Fibroblast of lung (primary cell): ENCODE measurements around the gene ANO4. TPM values are rescaled to one million over a fixed set of nuclear protein-coding genes. Genes with fewer than 3 reads are reported as not detected.
A peak's percentile ranks its signal among the peaks of the same experiment; 100 is the strongest.

Experiments used
- DNase-seq, 2 donors: peaks; one replicate each; pipeline versions ENCODE4 v3.0.0 to v3.0.0-alpha.2; 2010; ENCODE audit warnings: low read depth in 2 of 2
- H2AFZ ChIP-seq: 2 replicates; pipeline ENCODE4 v1.5.1; 2012; ENCODE audit warnings: low read length, control low read depth, inconsistent platforms
- H3K27ac ChIP-seq: 2 replicates; pipeline ENCODE4 v1.5.1; 2011; ENCODE audit warnings: low read length, control low read depth; ENCODE audit not compliant: insufficient read depth
- H3K27me3 ChIP-seq: 2 replicates; pipeline ENCODE4 v1.5.1; 2011; ENCODE audit warnings: mild to moderate bottlenecking, low read length; ENCODE audit not compliant: control insufficient read depth, insufficient read depth
- H3K36me3 ChIP-seq: 2 replicates; pipeline ENCODE4 v1.5.1; 2011; ENCODE audit warnings: low read length; ENCODE audit not compliant: control insufficient read depth, insufficient read depth
- H3K4me1 ChIP-seq: 2 replicates; pipeline ENCODE4 v1.5.1; 2011; ENCODE audit warnings: low read length; ENCODE audit not compliant: control insufficient read depth, insufficient read depth; ENCODE audit errors: extremely low read depth
- H3K4me2 ChIP-seq: 2 replicates; pipeline ENCODE4 v1.5.1; 2011; ENCODE audit warnings: low read length, control low read depth; ENCODE audit not compliant: insufficient read depth; ENCODE audit errors: extremely low read depth
- H3K4me3 ChIP-seq, 4 experiments: fragments of 200-600 bp in 1 of 4; sonication (generic) in 1 of 4; replicated peaks in 1 of 4; 2 replicates each; pipeline ENCODE4 v1.5.1; 2011 to 2016; ENCODE audit warnings: low read length in 4 of 4, low read depth in 3 of 4, mild to moderate bottlenecking in 3 of 4, control low read depth in 2 of 4, inconsistent platforms in 1 of 4, mixed read lengths in 1 of 4; ENCODE audit not compliant: insufficient read depth in 1 of 4; ENCODE audit errors: control extremely low read depth in 1 of 4
- H3K79me2 ChIP-seq: 2 replicates; pipeline ENCODE4 v1.5.1; 2012; ENCODE audit warnings: mild to moderate bottlenecking, low read length, inconsistent platforms; ENCODE audit not compliant: control insufficient read depth, insufficient read depth
- H3K9ac ChIP-seq: 2 replicates; pipeline ENCODE4 v1.5.1; 2011; ENCODE audit warnings: mild to moderate bottlenecking, low read length, control low read depth; ENCODE audit not compliant: insufficient read depth
- H3K9me3 ChIP-seq: 2 replicates; pipeline ENCODE4 v1.5.1; 2012; ENCODE audit warnings: low read depth, low read length; ENCODE audit not compliant: control insufficient read depth, insufficient read depth
- H4K20me1 ChIP-seq: 2 replicates; pipeline ENCODE4 v1.5.1; 2011; ENCODE audit warnings: low read length; ENCODE audit not compliant: control insufficient read depth, insufficient read depth; ENCODE audit errors: extremely low read depth
- EZH2 ChIP-seq: IDR thresholded peaks from 2 replicates; pipeline ENCODE4 v1.5.1; 2012; ENCODE audit warnings: low read length, control low read depth, mild to moderate bottlenecking; ENCODE audit errors: missing control alignments
- polyA plus RNA-seq, 2 donors: library from polyadenylated mRNA; depleted of rRNA in 1 of 2; stranded (reverse) in 1 of 2; unstranded in 1 of 2; fragments of >200 nt; gene quantifications; 2 replicates each; pipeline ENCODE4 v1.2.1, GENCODE V29; 2011 to 2012; ENCODE audit warnings: missing spikeins in 1 of 2
- total RNA-seq: library from RNA; depleted of rRNA; stranded (reverse); fragments of >200 nt; gene quantifications from 2 replicates; pipeline ENCODE4 v1.2.1, GENCODE V29; 2014
- TF ChIP-seq, protein P1 (sequence below), 2 donors: IDR thresholded peaks in 1 of 2; conservative IDR thresholded peaks in 1 of 2; 1 replicate in 1 of 2; 2 replicates in 1 of 2; pipeline ENCODE4 v1.5.1; 2011 to 2012; ENCODE audit warnings: low read length in 2 of 2, control low read depth in 1 of 2, inconsistent platforms in 1 of 2, low read depth in 1 of 2, mild to moderate bottlenecking in 1 of 2

ANO4 gene
- total and polyA plus RNA-seq, 2 donors (not counting 1 experiment from before 2014, with no cell fraction given), result 11.7 to 42.3 TPM

DNA sequence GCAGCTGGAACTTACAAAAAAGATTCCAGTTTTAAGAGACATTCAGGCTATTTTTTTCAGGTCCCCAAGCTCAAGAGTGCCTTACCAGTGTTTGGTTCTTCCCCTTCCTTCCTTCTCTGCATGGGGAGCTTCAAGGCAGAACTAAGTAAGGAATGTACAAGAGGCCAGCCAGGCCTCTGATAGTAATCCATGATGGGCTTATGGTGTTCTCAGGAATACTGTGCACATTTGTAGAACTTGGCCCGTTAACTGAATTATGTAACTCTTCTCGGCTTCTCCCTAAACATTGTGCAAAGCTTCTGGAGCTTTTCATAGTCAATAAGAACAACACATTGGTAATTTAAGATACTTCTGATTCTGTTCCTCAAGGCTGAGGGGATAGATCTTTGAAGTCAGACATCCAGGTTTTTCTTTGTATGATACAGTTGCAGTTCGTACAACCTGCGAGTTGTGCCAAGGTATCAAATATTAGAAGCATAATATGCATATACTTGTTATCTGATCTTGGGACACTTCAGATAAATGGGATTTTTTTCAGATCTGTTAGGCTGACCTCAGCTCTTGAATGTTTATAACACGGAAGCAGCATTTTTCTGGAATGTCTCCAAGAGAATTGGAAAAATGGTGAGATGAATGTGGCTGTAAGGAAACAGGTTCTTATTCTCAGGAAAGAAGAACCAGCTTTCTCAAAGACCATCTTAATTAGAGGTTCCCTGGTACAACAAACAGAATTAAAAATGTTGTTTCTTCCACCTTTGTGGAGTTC, 148.6 kb downstream of the ANO4 start:
- TF ChIP-seq, protein P1, sequence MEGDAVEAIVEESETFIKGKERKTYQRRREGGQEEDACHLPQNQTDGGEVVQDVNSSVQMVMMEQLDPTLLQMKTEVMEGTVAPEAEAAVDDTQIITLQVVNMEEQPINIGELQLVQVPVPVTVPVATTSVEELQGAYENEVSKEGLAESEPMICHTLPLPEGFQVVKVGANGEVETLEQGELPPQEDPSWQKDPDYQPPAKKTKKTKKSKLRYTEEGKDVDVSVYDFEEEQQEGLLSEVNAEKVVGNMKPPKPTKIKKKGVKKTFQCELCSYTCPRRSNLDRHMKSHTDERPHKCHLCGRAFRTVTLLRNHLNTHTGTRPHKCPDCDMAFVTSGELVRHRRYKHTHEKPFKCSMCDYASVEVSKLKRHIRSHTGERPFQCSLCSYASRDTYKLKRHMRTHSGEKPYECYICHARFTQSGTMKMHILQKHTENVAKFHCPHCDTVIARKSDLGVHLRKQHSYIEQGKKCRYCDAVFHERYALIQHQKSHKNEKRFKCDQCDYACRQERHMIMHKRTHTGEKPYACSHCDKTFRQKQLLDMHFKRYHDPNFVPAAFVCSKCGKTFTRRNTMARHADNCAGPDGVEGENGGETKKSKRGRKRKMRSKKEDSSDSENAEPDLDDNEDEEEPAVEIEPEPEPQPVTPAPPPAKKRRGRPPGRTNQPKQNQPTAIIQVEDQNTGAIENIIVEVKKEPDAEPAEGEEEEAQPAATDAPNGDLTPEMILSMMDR (conservative IDR thresholded peaks at IDR 0.05 in 1 of 2, IDR thresholded peaks at IDR 0.05 in 1 of 2; ENCODE audit: low read depth in 1 of 2, low read length in 2 of 2), result no peak
- no peak for TF ChIP-seq EZH2
- Histone ChIP-seq H3K27ac (no peak overlapping the region), H3K4me2 (no peak overlapping the region), H3K79me2 (no peaks in the 10 kb centered on the region), H3K9me3 (no peaks in the 10 kb centered on the region), H3K27me3 (no peaks in the 10 kb centered on the region), H3K36me3 (no peaks in the 10 kb centered on the region), H3K9ac (no peak overlapping the region), H3K4me3 (no peak overlapping the region), H4K20me1 (no peaks in the 10 kb centered on the region), H3K4me1 (no peaks in the 10 kb centered on the region), H2AFZ (no peak overlapping the region)
- DNase-seq, result peak in 1 of 2 donors; percentile 49

DNA sequence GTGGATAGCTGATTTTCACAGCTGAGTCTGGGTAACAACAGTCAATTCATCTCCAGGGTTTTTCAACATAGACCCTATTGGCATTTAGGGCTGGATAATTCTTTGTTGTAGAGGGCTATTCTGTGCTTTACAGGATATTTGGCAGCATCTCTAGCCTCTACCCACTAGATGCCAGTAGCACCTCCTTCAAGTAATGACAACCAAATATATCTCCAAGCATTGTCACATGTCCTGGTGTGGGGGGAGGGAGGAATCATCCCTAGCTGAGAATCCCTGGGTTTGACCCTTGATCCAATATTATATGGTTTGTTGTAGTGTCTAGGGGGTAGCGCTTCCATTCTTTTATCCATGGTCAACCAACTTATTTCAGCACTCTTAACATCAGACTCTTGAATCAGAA, 157.2 kb downstream of the ANO4 start:
- no peak for DNase-seq
- no peak overlapping the region for H3K4me2 ChIP-seq
- TF ChIP-seq EZH2, result no peak
- no peak overlapping the region for H3K9ac ChIP-seq
- no peak overlapping the region for H2AFZ ChIP-seq
- H3K9me3 ChIP-seq, result no peaks in the 10 kb centered on the region
- H4K20me1 ChIP-seq, result no peaks in the 10 kb centered on the region
- H3K4me3 ChIP-seq, result no peak overlapping the region
- no peaks in the 10 kb centered on the region for H3K36me3 ChIP-seq
- H3K27me3 ChIP-seq, result no peaks in the 10 kb centered on the region
- H3K27ac ChIP-seq, result no peak overlapping the region
- H3K4me1 ChIP-seq, result no peaks in the 10 kb centered on the region
- H3K79me2 ChIP-seq, result no peaks in the 10 kb centered on the region

DNA sequence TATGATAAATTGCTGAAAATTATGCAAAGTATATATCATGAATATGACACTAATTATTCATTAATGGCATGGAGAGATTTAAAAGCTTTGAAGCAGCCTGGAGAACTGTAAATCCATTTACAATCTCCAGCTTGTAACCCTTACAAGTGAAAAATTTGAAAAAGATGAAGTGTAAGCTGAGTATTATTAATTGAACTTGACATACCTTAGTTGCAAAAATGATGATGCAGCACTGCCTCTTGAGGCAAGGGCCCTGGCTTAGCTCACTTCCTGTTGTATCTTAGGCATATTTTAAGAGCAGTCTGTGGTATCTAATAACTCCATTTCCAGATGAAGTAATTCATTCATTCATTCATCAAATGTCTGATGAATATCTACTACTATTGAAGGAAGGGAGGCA, 158.6 kb downstream of the ANO4 start:
- Histone ChIP-seq H3K36me3 (no peaks in the 10 kb centered on the region), H2AFZ (no peak overlapping the region), H3K9ac (no peak overlapping the region), H3K79me2 (no peaks in the 10 kb centered on the region), H3K27ac (no peak overlapping the region), H3K9me3 (no peaks in the 10 kb centered on the region), H4K20me1 (no peaks in the 10 kb centered on the region), H3K27me3 (no peaks in the 10 kb centered on the region), H3K4me1 (no peaks in the 10 kb centered on the region), H3K4me2 (no peak overlapping the region), H3K4me3 (no peak overlapping the region)
- peak; percentile 2 to 80 for DNase-seq
- no peak for TF ChIP-seq EZH2
- TF ChIP-seq, protein P1 (conservative IDR thresholded peaks at IDR 0.05 in 1 of 2, IDR thresholded peaks at IDR 0.05 in 1 of 2; ENCODE audit: low read depth in 1 of 2, low read length in 2 of 2), result no peak
